ENCODE measurements around the gene CEP162.

DNA sequence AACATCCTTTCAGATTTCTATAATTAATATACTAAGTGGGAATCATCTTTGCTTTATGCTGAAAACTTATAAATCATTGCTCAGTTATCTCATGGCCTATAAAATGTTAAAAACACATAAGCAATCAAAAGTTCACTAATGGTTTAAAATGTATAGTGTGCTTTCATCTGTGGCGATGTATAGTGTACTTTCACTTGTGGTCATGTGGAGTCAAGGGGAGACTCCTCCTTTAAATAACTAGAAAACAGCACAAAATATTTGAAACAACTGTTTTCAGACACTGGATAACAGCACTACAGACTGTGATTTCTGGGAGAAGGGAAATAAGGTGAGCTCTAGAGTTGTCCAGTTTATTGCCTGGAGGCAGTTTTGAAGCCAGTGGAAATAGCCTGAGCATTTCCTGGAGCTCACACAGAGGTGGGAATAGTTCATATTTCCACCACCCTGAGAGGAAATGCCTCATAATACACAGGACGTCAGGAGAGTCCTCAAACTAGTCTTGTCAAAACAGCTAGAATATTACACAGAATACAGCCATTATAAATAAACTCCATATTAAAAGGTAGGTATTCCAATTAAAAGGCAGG is 89.4 kb downstream of the CEP162 start:
- TF ChIP-seq POLR2A (IDR thresholded peaks at IDR 0.05) = no peak
- TF ChIP-seq, protein P1, sequence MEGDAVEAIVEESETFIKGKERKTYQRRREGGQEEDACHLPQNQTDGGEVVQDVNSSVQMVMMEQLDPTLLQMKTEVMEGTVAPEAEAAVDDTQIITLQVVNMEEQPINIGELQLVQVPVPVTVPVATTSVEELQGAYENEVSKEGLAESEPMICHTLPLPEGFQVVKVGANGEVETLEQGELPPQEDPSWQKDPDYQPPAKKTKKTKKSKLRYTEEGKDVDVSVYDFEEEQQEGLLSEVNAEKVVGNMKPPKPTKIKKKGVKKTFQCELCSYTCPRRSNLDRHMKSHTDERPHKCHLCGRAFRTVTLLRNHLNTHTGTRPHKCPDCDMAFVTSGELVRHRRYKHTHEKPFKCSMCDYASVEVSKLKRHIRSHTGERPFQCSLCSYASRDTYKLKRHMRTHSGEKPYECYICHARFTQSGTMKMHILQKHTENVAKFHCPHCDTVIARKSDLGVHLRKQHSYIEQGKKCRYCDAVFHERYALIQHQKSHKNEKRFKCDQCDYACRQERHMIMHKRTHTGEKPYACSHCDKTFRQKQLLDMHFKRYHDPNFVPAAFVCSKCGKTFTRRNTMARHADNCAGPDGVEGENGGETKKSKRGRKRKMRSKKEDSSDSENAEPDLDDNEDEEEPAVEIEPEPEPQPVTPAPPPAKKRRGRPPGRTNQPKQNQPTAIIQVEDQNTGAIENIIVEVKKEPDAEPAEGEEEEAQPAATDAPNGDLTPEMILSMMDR (IDR thresholded peaks at IDR 0.05) = no peak
- no peak for TF ChIP-seq EP300 (IDR thresholded peaks at IDR 0.05)

Measured in tibial nerve (tissue), 4 donors.